Chondrocyte (in vitro differentiated cells): ENCODE measurements around the gene KREMEN2. TPM values are rescaled to one million over a fixed set of nuclear protein-coding genes. Genes with fewer than 3 reads are reported as not detected.

Source experiments
- DNase-seq: peaks from one replicate; pipeline ENCODE4 v3.0.0; 2021; ENCODE audit warnings: mixed read lengths, low spot score
- H3K27ac Mint-ChIP-seq: one replicate; pipeline ENCODE4 v1.8.0; 2021; ENCODE audit warnings: mild to moderate bottlenecking, moderate library complexity, mixed read lengths; ENCODE audit not compliant: unreplicated experiment
- H3K27me3 Mint-ChIP-seq: 2 replicates; pipeline ENCODE4 v1.8.0; 2021; ENCODE audit warnings: low read depth, mixed read lengths
- H3K36me3 Mint-ChIP-seq: 2 replicates; pipeline ENCODE4 v1.8.0; 2021; ENCODE audit warnings: low read depth, mixed read lengths
- H3K4me1 Mint-ChIP-seq: 2 replicates; pipeline ENCODE4 v1.8.0; 2021; ENCODE audit warnings: low read depth, mild to moderate bottlenecking, mixed read lengths
- H3K4me3 Mint-ChIP-seq: one replicate; pipeline ENCODE4 v1.8.0; 2021; ENCODE audit warnings: mild to moderate bottlenecking, moderate library complexity, mixed read lengths; ENCODE audit not compliant: unreplicated experiment
- H3K9me3 Mint-ChIP-seq: 2 replicates; pipeline ENCODE4 v1.8.0; 2021; ENCODE audit warnings: low read depth, mixed read lengths
- CTCF ChIP-seq: fragments of 200-600 bp; sonication (generic); IDR thresholded peaks from 2 replicates; pipeline ENCODE4 v1.5.0; 2021; ENCODE audit warnings: antibody characterized with exemption, mild to moderate bottlenecking, moderate library complexity
- total RNA-seq: library from RNA; stranded (reverse); gene quantifications from 3 replicates; pipeline ENCODE4 v1.2.1, GENCODE V29; 2021

KREMEN2 gene
- total RNA-seq, 1 donor from 2014 or later, result not detected

GRCh38 chr16:2981899-2982250, 17.8 kb downstream of the KREMEN2 start:
- TF ChIP-seq CTCF, result no peak
- peak overlapping the region; percentile 54 for H3K4me3 Mint-ChIP-seq
- H3K27ac Mint-ChIP-seq, result peak overlapping the region; percentile 77
- no peaks in the 10 kb centered on the region for H3K9me3 Mint-ChIP-seq
- H3K36me3 Mint-ChIP-seq, result no peaks in the 10 kb centered on the region
- H3K27me3 Mint-ChIP-seq, result no peaks in the 10 kb centered on the region
- H3K4me1 Mint-ChIP-seq, result peaks cover 20% of the 10 kb centered on the region
- DNase-seq, result no peak

- Mint-ChIP-seq H3K27ac (peak overlapping the region; percentile 1), H3K4me3 (no peak overlapping the region), H3K36me3 (no peaks in the 10 kb centered on the region), H3K4me1 (peaks cover 20% of the 10 kb centered on the region), H3K27me3 (no peaks in the 10 kb centered on the region), H3K9me3 (no peaks in the 10 kb centered on the region)
- no peak for DNase-seq
- no peak for TF ChIP-seq CTCF
These were observed 18.3 kb downstream of the KREMEN2 start for GRCh38 chr16:2982402-2982801.

GRCh38 chr16:2983706-2984136, 19.6 kb downstream of the KREMEN2 start:
- no peaks in the 10 kb centered on the region for H3K36me3 Mint-ChIP-seq

GRCh38 chr16:2985462-2985861, 21.4 kb downstream of the KREMEN2 start:
- no peak overlapping the region for H3K4me3 Mint-ChIP-seq
- no peaks in the 10 kb centered on the region for H3K36me3 Mint-ChIP-seq
- H3K27me3 Mint-ChIP-seq, result no peaks in the 10 kb centered on the region
- H3K4me1 Mint-ChIP-seq, result peaks cover 17% of the 10 kb centered on the region
- no peak overlapping the region for H3K27ac Mint-ChIP-seq
- no peak for DNase-seq
- no peak for TF ChIP-seq CTCF
- H3K9me3 Mint-ChIP-seq, result no peaks in the 10 kb centered on the region

More at GRCh38 chr16:2983706-2984136, 19.6 kb downstream of the KREMEN2 start:
- peak overlapping the region; percentile 66 for H3K4me3 Mint-ChIP-seq
- no peaks in the 10 kb centered on the region for H3K27me3 Mint-ChIP-seq
- H3K9me3 Mint-ChIP-seq, result no peaks in the 10 kb centered on the region
- peak overlapping the region; percentile 41 for H3K27ac Mint-ChIP-seq
- peak; percentile 91 for TF ChIP-seq CTCF
- peaks cover 20% of the 10 kb centered on the region for H3K4me1 Mint-ChIP-seq
- DNase-seq, result no peak

GRCh38 chr16:2985893-2986355, 21.8 kb downstream of the KREMEN2 start:
- no peak overlapping the region for H3K4me3 Mint-ChIP-seq
- TF ChIP-seq CTCF, result no peak
- H3K27me3 Mint-ChIP-seq, result no peaks in the 10 kb centered on the region
- no peak overlapping the region for H3K27ac Mint-ChIP-seq
- H3K4me1 Mint-ChIP-seq, result peaks cover 14% of the 10 kb centered on the region
- no peak for DNase-seq
- H3K9me3 Mint-ChIP-seq, result no peaks in the 10 kb centered on the region
- H3K36me3 Mint-ChIP-seq, result no peaks in the 10 kb centered on the region
